ENCODE results near the gene VAT1L. TPM values are rescaled to one million over a fixed set of nuclear protein-coding genes. Genes with fewer than 3 reads are reported as not detected.

The VAT1L gene, protein sequence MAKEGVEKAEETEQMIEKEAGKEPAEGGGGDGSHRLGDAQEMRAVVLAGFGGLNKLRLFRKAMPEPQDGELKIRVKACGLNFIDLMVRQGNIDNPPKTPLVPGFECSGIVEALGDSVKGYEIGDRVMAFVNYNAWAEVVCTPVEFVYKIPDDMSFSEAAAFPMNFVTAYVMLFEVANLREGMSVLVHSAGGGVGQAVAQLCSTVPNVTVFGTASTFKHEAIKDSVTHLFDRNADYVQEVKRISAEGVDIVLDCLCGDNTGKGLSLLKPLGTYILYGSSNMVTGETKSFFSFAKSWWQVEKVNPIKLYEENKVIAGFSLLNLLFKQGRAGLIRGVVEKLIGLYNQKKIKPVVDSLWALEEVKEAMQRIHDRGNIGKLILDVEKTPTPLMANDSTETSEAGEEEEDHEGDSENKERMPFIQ
- not detected for polyA plus RNA-seq

DNA sequence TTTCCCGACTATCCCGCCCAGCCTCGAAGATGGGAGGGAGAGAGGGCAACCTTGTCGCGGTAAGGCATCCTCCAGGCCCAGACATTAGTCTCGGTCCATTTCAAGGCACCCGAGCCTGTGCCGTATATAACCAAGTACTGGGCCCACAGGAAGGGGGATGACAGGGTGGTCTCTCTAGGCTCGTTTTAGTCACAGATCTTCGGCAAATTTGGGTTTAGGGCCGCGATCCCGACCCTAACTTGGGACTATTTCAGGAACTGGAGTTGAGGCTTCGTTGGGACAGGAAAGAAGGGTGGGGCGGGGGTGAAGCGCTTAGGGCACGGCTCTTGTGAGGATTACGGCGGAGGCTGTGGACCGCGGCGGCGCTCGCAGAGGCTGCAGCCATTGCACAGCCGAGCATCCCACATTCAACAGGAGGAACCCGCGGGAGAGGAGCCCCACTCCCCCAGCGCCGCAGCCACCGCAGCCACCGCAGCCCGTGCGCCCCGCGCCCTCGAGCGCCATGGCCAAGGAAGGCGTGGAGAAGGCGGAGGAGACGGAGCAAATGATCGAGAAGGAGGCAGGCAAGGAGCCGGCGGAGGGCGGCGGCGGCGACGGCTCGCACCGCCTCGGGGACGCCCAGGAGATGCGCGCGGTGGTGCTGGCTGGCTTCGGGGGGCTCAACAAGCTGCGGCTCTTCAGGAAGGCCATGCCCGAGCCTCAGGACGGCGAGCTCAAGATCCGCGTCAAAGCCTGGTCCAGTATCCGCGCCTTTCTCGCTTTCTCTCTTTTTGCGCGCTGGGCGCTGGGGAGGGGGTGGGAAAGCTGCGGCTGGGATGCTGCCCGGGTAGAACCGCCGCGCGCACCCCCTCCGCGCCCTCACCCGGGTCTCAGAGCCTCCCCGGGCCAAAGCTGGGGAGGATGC is at the start of gene VAT1L:
Gene VAT1L (plus strand): TSS at position 384 of the 904 bp plus-strand sequence. CDS start 119 bp downstream, at position 503.
- DNase-seq, result no peak
- no peaks in the 10 kb centered on the region for H3K36me3 Mint-ChIP-seq
- no peak within 1 kb of the TSS for H3K27ac Mint-ChIP-seq
- H3K4me3 Mint-ChIP-seq, result peak within 1 kb of the TSS in 2 of 5 donors; percentile 49 to 60
- no peaks in the 10 kb centered on the region for H3K9me3 Mint-ChIP-seq
- peaks cover 9 to 32% (median 14%) of the 10 kb centered on the region in 3 donors for H3K27me3 Mint-ChIP-seq (ENCODE audit: low read depth in 3 of 3)
- peaks cover 0 to 8% of the 10 kb centered on the region in 2 donors for H3K4me1 Mint-ChIP-seq

DNA sequence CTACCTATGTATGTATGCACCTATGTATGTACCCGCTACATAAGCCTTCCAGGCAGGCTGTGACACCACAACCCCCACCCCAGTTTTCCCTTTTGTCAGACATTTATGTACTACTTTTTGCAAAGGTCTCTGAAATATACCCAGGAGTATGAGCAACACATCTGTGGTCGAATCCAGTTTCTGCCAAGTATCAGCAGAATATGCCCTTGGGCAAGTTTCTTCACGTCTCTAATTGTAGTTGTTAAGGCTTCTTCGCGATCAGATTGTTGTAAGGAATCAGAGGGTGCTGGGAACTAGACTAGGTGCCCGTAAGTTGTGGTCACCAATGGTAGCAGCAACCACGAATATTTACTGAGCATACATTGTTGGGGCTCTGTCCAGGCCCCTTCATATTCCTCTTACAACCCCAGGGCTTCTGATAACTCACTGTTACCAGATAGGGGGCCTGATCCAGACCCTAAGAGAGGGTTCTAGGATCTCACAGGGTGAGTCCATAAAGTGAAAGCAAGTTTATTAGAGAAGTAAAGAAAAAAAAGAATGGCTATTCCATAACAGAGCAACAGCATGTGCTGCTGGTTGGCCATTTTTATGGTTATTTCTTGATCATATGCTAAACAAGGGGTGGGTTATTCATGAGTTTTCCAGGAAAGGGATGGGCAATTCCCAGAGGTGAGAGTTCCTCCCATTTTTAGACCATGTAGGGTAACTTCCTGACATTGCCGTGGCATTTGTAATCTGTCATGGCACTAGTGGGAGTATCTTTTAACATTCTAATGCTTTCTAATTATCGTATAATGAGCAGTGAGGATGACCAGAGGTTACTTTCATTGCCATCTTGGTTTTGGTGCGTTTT is 49.4 kb upstream of the VAT1L start:
- Mint-ChIP-seq H3K4me1 (peaks cover 3 to 10% of the 10 kb centered on the region in 2 donors), H3K4me3 (no peak overlapping the region), H3K27ac (no peak overlapping the region), H3K9me3 (no peaks in the 10 kb centered on the region), H3K27me3 (ENCODE audit: low read depth in 3 of 3) (no peaks in the 10 kb centered on the region), H3K36me3 (peaks cover under 1 to 12% (median 3%) of the 10 kb centered on the region in 3 donors)
- DNase-seq, result no peak

DNA sequence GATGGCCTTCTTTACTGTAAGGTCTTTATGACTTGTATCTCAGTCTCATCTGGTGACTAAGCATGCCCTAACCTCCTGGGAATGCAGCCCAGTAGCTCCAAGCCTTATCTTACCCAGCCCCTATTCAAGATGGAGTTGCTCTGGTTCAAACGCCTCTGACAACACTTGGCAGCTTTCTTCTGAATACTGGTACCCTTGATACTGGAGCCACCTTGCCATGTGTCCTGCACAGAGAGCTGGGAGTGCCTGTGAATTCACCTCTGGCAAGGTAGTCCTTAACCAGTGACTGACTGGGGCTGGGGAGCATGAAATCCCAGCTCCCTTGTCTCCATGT is 48.8 kb upstream of the VAT1L start:
- H3K9me3 Mint-ChIP-seq, result no peaks in the 10 kb centered on the region
- H3K27ac Mint-ChIP-seq, result no peak overlapping the region
- no peaks in the 10 kb centered on the region for H3K27me3 Mint-ChIP-seq (ENCODE audit: low read depth in 3 of 3)
- H3K4me3 Mint-ChIP-seq, result no peak overlapping the region
- DNase-seq, result no peak
- peaks cover 0 to 10% (median 3%) of the 10 kb centered on the region in 3 donors for H3K36me3 Mint-ChIP-seq
- H3K4me1 Mint-ChIP-seq, result peaks cover 3 to 10% of the 10 kb centered on the region in 2 donors

DNA sequence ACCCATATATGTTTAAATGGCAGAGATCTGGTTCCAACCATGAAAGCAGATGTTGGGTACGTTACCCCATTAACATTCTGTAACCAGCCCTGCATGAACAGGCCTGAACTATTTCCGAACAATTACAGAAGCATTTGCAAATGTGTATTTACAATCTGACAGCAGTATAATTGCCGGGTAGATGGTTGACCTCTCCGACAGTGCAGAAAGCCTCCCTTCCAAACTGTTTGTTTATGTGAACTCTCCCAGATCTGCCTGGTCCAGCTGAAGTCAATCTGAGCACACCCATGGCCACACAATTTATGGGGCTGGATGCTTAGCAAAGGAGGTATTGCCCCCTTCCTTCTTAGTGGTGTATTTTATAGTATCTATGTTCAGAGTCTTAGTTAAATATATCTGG is 44.2 kb upstream of the VAT1L start:
- Mint-ChIP-seq H3K27ac (no peak overlapping the region), H3K27me3 (ENCODE audit: low read depth in 3 of 3) (peaks cover 0 to 4% (median 2%) of the 10 kb centered on the region in 3 donors), H3K4me1 (no peaks in the 10 kb centered on the region), H3K9me3 (peaks cover 0 to 5% (median 0%) of the 10 kb centered on the region in 6 donors), H3K36me3 (peaks cover 0 to 3% (median 0%) of the 10 kb centered on the region in 3 donors), H3K4me3 (no peak overlapping the region)
- DNase-seq, result no peak

DNA sequence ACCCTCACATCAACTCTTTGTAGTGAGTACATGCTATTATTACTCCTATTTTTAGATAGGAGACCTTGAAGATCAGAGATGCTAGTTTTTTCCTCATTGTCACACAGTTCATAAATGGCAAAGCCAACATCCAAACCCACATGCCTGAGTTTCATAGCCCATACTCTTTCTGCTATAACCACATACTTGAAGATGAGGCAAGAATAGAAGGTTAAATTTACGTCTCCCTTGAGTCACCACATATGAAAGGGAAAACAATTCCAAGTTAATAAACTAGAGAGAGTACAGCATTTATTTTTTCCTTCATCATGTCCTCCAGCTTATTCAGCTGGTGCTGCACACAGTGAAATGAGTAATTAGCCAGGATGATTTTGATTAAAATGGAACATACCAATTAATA is 42.4 kb upstream of the VAT1L start:
- peaks cover 0 to 7% (median 0%) of the 10 kb centered on the region in 6 donors for H3K9me3 Mint-ChIP-seq
- peaks cover 0 to 3% (median 0%) of the 10 kb centered on the region in 3 donors for H3K36me3 Mint-ChIP-seq
- no peak for DNase-seq
- H3K27me3 Mint-ChIP-seq (ENCODE audit: low read depth in 3 of 3), result peaks cover 0 to 7% (median 2%) of the 10 kb centered on the region in 3 donors
- H3K4me3 Mint-ChIP-seq, result no peak overlapping the region
- no peaks in the 10 kb centered on the region for H3K4me1 Mint-ChIP-seq
- H3K27ac Mint-ChIP-seq, result no peak overlapping the region

DNA sequence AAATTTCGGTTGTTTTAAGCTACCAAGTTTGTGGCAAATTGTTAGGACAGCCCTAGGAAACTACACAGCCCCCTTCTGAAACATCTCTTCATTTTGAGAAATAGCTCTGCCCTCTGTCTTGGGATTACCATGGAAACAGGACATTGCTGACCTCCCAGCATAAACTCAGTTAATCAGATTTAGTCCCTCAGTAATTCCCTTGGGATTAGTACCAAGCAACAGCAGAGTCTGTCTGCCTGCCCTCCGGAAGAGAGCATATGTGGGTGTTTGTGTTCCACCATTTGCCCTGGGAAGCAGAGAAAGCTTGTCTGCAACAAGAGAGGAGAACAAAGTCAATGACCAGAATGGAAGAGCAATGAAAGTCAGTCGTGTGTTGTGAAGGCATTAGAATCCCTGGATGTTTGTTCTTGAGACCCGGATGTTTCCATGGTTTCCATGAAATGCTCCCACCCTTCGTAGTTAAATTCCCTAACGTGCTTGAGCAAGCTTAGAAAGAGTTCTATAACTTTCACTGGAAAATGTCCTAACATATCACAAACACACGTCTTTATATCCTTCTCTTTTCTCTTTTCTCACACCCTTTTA is 39.9 kb upstream of the VAT1L start:
- no peak for DNase-seq
- peaks cover 0 to 7% (median 5%) of the 10 kb centered on the region in 3 donors for H3K27me3 Mint-ChIP-seq (ENCODE audit: low read depth in 3 of 3)
- no peaks in the 10 kb centered on the region for H3K4me1 Mint-ChIP-seq
- H3K4me3 Mint-ChIP-seq, result no peak overlapping the region
- no peaks in the 10 kb centered on the region for H3K36me3 Mint-ChIP-seq
- H3K9me3 Mint-ChIP-seq, result peaks cover 0 to 7% (median 0%) of the 10 kb centered on the region in 6 donors
- no peak overlapping the region for H3K27ac Mint-ChIP-seq

DNA sequence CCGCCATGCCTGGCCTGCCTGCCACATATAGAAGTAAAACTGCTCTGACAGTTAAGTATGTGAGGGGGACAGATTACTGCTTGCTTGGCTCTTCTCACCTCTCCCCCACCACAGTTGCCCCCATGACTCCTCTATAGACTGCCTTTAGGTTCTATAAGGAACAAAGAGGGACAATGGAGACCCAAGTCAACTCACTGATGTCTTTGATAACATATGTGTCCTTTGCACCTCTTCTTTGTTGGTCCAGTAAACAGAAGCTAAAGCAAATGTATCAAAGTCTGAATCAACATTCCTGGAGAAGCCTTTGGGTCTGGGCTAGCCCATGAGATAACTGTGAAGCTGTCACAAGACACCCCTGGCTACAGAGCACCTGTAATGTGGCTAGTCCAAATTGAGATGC is 38.9 kb upstream of the VAT1L start:
- peaks cover 0 to 7% (median 0%) of the 10 kb centered on the region in 6 donors for H3K9me3 Mint-ChIP-seq
- no peaks in the 10 kb centered on the region for H3K4me1 Mint-ChIP-seq
- no peak for DNase-seq
- peaks cover 0 to 7% (median 6%) of the 10 kb centered on the region in 3 donors for H3K27me3 Mint-ChIP-seq (ENCODE audit: low read depth in 3 of 3)
- no peaks in the 10 kb centered on the region for H3K36me3 Mint-ChIP-seq
- H3K4me3 Mint-ChIP-seq, result no peak overlapping the region
- no peak overlapping the region for H3K27ac Mint-ChIP-seq

DNA sequence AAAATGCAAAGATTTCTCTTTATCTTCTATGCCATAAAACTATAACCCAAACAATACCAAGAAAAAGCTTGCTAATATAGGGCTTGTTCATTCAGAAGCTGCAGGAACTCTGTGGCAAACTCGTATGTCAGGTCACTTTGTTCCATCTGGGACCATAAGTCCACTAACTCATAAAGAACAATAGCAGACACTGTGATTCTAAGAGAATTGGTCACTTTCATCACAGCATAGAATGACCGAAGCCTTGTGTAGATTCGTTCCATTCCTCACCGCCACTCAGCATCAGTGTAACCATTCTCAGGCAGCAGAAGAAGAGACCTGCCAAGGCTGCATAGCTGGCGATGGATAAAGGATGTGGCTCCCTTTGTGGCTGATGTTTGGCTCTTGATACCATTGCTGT is 30.3 kb upstream of the VAT1L start:
- H3K9me3 Mint-ChIP-seq, result no peaks in the 10 kb centered on the region
- no peaks in the 10 kb centered on the region for H3K36me3 Mint-ChIP-seq
- no peak overlapping the region for H3K27ac Mint-ChIP-seq
- DNase-seq, result no peak
- H3K4me1 Mint-ChIP-seq, result no peaks in the 10 kb centered on the region
- H3K27me3 Mint-ChIP-seq (ENCODE audit: low read depth in 3 of 3), result peaks cover 0 to 8% (median 1%) of the 10 kb centered on the region in 3 donors
- H3K4me3 Mint-ChIP-seq, result no peak overlapping the region

DNA sequence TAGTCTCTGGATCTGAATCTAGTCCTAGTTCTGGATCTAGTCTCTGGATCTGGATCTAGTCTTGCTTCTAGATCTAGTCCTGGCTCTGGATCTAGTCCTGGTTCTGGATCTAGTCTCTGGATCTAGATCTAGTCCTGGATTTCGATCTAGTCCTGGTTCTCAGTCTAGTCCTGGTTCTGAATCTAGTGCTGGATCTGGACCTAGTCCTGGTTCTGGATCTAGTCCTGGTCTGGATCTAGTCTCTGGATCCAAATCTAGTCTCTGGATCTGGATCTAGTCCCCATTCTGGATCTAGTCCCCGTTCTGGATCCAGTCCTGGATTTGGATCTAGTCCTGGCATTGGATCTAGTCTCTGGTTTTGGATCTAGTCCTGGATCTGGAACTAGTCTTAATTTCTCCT is 29.9 kb upstream of the VAT1L start:
- no peak overlapping the region for H3K4me3 Mint-ChIP-seq
- no peaks in the 10 kb centered on the region for H3K9me3 Mint-ChIP-seq
- no peak overlapping the region for H3K27ac Mint-ChIP-seq
- H3K36me3 Mint-ChIP-seq, result no peaks in the 10 kb centered on the region
- DNase-seq, result no peak
- H3K27me3 Mint-ChIP-seq (ENCODE audit: low read depth in 3 of 3), result peaks cover 0 to 8% (median under 1%) of the 10 kb centered on the region in 3 donors
- no peaks in the 10 kb centered on the region for H3K4me1 Mint-ChIP-seq

DNA sequence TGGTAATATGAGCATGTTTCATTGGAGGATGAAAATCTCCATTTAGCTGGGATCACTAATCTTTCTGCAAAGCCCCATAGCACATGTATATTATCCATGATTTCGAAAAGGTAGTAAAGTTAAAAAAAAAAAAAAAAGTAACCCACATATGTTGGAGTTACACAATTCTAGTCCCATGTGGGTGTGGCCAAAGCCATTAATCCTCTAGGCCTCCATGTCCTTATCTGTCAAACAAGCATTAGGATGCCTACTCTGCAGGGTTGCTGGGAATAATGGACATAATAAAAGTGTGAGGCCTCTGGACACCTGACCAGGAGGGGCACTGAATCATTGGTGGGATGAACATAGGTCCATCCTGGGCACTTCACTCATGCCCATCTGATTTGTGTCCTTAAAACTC is 29.2 kb upstream of the VAT1L start:
- Mint-ChIP-seq H3K4me3 (no peak overlapping the region), H3K27me3 (ENCODE audit: low read depth in 3 of 3) (peaks cover 0 to 8% (median 0%) of the 10 kb centered on the region in 3 donors), H3K9me3 (no peaks in the 10 kb centered on the region), H3K36me3 (no peaks in the 10 kb centered on the region), H3K27ac (no peak overlapping the region), H3K4me1 (no peaks in the 10 kb centered on the region)
- DNase-seq, result no peak

DNA sequence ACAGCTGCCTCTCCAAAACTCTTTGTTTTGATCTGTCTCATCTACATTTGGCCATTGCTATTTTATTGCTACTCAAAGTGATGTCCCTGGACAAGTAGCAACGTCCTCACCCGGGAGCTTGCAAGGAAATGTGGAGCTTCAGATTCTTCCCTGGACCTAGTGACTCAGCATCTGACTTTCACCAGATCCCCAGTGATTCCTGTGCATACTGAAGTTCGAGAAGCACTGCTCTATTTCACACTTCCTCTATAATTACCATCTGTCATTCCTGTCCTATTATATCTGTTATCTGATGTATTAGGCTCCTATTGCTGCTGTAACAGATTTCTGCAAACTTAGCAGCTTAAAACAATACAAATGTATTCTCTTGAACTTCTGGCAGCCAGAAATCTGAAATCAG is 28.5 kb upstream of the VAT1L start:
- no peaks in the 10 kb centered on the region for H3K4me1 Mint-ChIP-seq
- no peak for DNase-seq
- peaks cover 0 to 6% (median 0%) of the 10 kb centered on the region in 3 donors for H3K27me3 Mint-ChIP-seq (ENCODE audit: low read depth in 3 of 3)
- H3K4me3 Mint-ChIP-seq, result no peak overlapping the region
- H3K9me3 Mint-ChIP-seq, result no peaks in the 10 kb centered on the region
- no peak overlapping the region for H3K27ac Mint-ChIP-seq
- no peaks in the 10 kb centered on the region for H3K36me3 Mint-ChIP-seq

DNA sequence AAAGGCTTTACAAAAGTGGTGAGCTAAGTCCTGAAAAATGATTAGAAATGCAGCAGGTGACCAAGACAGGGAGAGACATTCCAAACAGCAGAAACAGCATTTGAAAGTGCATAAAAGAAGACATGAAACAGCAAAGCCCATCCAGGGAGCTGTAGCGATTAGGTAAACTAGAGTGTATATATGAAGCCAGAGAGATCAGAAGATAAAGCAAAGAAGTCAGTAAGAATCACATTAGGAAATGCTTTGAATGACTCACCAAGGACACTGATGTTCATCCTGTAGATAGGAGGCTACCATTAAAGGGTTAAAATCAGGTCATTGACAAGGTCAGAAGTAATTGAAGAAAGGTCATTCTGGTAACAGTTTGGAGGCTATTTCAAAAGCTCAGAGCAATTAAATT is 27.6 kb upstream of the VAT1L start:
- Mint-ChIP-seq H3K9me3 (no peaks in the 10 kb centered on the region), H3K27ac (no peak overlapping the region), H3K4me1 (no peaks in the 10 kb centered on the region), H3K36me3 (no peaks in the 10 kb centered on the region), H3K4me3 (no peak overlapping the region), H3K27me3 (ENCODE audit: low read depth in 3 of 3) (peaks cover 0 to 6% (median 0%) of the 10 kb centered on the region in 3 donors)
- no peak for DNase-seq

DNA sequence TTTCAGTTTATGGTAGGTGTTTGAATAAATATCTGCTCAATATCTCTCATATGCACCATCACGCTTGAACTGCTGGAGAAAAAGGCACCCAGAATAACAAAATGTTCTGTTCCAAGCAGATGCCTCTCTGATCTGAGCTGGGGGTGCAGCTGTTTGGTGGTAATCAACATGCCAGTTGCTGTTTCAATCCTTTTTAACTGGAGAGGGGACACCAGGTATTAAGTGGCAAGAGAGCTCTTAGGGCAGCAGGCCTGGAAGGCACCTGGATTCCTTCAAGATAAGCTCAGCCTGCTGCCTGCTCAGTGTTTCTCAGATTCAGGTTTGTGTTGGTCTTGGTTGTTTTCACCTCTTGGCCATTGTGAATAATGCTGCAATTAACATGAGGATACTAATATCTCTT is 27.2 kb upstream of the VAT1L start:
- Mint-ChIP-seq H3K4me3 (no peak overlapping the region), H3K27me3 (ENCODE audit: low read depth in 3 of 3) (peaks cover 0 to 6% (median 0%) of the 10 kb centered on the region in 3 donors)
- no peak for DNase-seq

More for the DNA sequence above, 27.2 kb upstream of the VAT1L start:
- H3K27ac Mint-ChIP-seq, result no peak overlapping the region
- H3K4me1 Mint-ChIP-seq, result no peaks in the 10 kb centered on the region
- H3K9me3 Mint-ChIP-seq, result no peaks in the 10 kb centered on the region
- no peaks in the 10 kb centered on the region for H3K36me3 Mint-ChIP-seq
